Astrocyte of the spinal cord (primary cell): ENCODE data around the gene FAM193A.
"Not testable (repeated sequence)": the region's sequence is repeated elsewhere in the genome, so short reads cannot be mapped to it uniquely, and the experiment has no call there.

ENCODE experiments used
- DNase-seq: peaks from one replicate; pipeline ENCODE4 v3.0.0; 2011; ENCODE audit warnings: low read depth, low spot score
- H3K4me3 ChIP-seq: 2 replicates; pipeline ENCODE4 v1.5.1; 2011; ENCODE audit warnings: low read depth, mild to moderate bottlenecking, low read length, moderate library complexity
- CTCF ChIP-seq: IDR thresholded peaks from 2 replicates; pipeline ENCODE4 v1.5.1; 2012; ENCODE audit warnings: low read depth, mild to moderate bottlenecking, low read length, inconsistent platforms
- in situ Hi-C: cut with HindIII; loops from 2 replicates; pipeline ENCODE4 v1.10.0; 2017; ENCODE audit warnings: low sequenced_read_pairs

Gene FAM193A

GRCh38 chr4:2507855-2508254 lies 28.6 kb upstream of the FAM193A start:
- no peak for DNase-seq
- in situ Hi-C loops, result no loop called here
- no peak for TF ChIP-seq CTCF
- no peak overlapping the region for H3K4me3 ChIP-seq

- no peak for DNase-seq
- H3K4me3 ChIP-seq, result no peak overlapping the region
- in situ Hi-C loops, result no loop called here
- no peak for TF ChIP-seq CTCF
Measured at GRCh38 chr4:2510351-2511259, 25.8 kb upstream of the FAM193A start.

- DNase-seq, result no peak
- in situ Hi-C loops, result no loop called here
- TF ChIP-seq CTCF, result no peak
- H3K4me3 ChIP-seq, result no peak overlapping the region
Measured at GRCh38 chr4:2511645-2512131, 24.8 kb upstream of the FAM193A start.

- no peak for DNase-seq
- no peak overlapping the region for H3K4me3 ChIP-seq
- in situ Hi-C loops, result no loop called here
- no peak for TF ChIP-seq CTCF
Measured at GRCh38 chr4:2512396-2513135, 23.9 kb upstream of the FAM193A start.

- in situ Hi-C loops, DNase-seq, H3K4me3 ChIP-seq: not testable (repeated sequence)
Measured at GRCh38 chr4:2514193-2514592, 22.3 kb upstream of the FAM193A start.

- in situ Hi-C loops, DNase-seq, H3K4me3 ChIP-seq: not testable (repeated sequence)
Measured at GRCh38 chr4:2514944-2515343, 21.5 kb upstream of the FAM193A start.

GRCh38 chr4:2515830-2516550 lies 20.5 kb upstream of the FAM193A start:
- DNase-seq, result no peak
- H3K4me3 ChIP-seq, result no peak overlapping the region
- in situ Hi-C loops, result no loop called here
- TF ChIP-seq CTCF, result no peak
